GM21576 (cell line): Measurements from ENCODE around the gene DOCK4.
"Not testable (repeated sequence)": the region's sequence is repeated elsewhere in the genome, so short reads cannot be mapped to it uniquely, and the experiment has no call there.

Experiments used
- ATAC-seq: cut with Tn5 transposase; IDR thresholded peaks from one replicate; pipeline ENCODE4 v1.9.1; 2021; ENCODE audit warnings: mild to moderate bottlenecking, moderate library complexity; ENCODE audit not compliant: unreplicated experiment

Gene DOCK4

DNA sequence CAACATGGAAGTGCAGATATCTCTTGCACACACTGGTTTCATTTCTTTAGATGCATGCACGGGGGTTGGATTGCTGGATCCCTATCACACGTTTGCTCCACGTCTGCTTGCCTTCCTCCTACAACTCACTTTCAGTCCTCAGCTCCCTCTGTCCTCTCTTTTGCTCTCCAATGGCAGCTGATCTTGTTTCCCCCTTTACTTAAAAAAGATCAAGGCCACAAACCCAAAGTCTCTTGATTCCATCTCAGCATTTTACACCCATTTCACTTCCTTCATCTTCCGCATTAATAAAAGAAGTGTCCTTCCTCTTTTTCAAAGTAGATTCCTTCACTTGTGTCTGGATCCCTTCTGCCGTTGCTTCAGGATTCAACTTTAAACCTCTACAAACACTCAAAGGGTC is 245.2 kb downstream of the DOCK4 start:
- no peak for ATAC-seq

DNA sequence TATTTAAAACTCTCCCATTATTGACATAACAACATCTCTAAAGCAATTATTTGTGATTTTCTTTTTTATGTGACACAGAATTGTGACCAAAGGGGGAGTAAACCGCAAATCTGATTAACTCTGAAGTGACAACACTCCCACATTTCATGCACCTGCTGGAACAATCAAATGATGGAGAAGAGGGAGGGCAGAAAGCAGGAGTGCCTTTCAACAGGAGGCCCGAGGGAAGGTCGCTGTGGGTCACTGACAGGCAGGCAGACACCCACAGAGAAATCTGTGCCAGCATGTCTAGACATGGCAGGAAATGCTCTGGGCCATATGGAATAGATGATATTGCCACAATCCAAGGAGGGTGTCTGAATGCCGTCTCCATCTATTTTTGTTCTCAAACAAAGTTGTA is 247.3 kb downstream of the DOCK4 start:
- no peak for ATAC-seq

DNA sequence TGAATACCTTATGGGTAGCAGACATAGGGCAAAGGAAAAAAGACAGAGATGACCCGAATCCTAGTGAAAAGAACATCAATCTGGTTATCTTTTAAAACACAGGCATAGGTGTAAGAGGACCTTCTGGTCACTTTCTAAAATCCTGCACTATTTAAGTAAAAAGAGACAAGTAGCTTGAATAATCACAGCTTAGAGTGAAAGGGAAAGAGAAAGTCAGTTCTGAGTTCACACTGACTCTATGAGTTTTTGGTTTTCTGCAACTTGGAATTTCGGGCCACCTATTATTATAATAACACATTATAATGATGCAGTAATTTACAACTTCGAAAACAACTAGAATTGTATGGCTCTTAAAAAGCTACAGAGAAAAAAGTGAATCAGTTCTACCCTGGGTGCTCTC is 247.8 kb downstream of the DOCK4 start:
- ATAC-seq, result no peak

DNA sequence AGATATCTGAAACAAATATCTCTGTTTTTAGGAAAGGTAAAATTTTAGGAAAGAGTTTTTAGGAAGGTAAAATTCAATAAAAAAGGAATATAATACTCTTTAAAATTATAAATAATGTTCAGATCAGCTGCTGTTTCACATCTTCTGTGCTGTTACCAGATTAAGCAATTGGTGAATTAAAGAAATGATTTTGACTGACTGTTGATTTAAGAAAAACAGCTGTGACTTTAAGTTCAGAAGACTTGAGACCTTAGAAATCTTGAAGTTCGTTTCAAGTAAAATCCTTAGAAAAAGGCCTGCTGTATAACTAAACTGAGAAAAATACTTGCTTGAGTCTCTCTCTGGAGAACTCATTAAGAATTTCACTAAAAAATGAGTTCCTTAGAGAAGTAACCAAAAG is 250.6 kb downstream of the DOCK4 start:
- ATAC-seq, result no peak

DNA sequence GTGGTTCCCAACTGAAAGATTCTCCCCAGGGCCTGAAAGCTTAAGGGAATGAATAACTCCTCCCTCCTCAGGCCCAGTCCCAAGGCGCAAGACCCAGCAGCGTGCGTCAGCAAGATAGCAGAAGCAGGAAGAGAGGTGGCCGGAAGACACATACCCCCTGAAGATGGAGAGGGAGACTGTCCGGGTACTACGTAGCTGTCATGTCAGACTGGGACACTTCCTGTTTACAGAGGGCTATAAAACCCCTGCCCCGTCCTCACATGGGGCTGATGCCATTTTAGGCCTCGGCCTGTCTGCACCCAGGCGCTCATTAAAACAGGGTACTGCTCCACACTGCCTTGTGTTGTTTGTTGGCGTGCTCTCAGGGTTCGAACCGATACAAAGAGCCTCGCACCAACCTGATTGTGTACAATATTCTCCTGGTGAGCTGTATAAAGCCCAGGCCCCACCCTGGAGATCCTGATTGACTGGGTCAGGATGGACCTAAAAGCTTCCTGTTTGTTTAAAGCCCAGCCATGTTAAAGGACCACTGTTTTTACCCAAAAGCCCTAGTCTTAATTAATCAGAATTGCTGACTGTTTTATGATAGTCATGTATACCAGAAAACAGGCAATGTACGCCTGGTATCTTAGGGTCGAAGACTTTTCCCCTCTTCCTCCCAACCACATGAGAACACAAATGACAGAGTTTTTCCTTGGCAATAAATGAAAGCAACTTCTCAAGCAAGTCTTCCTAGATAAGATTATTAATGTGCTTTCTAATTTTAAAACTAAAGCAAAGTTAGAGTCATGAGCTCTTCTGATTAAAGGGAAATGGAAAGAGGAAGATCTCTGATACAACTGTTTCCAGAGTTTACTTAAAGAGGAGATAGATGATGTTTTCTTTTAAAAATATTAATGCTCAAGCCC is 251.5 kb downstream of the DOCK4 start:
- no peak for ATAC-seq

DNA sequence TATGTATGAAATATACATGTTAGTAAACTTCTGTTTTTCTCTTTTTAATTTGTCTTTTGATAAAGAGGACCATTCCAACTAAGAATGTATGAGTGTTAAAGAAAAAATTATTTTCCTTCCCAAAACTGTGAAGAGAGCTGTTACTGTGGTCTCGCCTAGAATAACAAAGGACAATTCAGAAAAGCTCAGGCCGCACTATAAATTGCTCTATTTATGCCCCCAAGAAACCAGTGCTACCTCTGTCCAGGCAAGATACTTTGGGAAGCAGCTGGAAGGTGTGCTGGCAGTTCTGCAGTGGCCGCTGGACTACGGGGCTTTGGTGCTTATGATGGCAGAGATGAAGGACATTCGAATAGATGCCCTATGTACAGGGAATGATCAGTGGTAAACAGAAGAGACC is 252.1 kb downstream of the DOCK4 start:
- no peak for ATAC-seq

DNA sequence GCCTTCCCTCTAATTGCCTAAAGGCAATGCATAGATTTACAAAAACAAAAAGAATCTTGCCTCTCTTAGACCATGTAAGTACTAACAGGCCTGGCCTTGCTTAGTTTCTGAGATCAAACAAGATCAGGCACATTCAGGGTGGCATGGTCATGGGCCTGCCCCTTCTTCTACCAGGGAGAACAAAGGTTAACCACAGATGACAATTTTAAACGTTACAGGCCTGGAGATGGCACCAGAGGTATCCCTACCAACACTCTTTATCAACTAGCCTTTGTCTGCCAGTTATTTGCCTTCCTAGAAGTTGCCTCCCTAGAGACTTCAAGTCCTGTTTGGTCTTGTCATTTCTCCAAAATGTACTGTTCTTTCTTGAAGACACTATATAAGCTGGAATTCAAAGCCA is 252.6 kb downstream of the DOCK4 start:
- peak; percentile 71 for ATAC-seq

DNA sequence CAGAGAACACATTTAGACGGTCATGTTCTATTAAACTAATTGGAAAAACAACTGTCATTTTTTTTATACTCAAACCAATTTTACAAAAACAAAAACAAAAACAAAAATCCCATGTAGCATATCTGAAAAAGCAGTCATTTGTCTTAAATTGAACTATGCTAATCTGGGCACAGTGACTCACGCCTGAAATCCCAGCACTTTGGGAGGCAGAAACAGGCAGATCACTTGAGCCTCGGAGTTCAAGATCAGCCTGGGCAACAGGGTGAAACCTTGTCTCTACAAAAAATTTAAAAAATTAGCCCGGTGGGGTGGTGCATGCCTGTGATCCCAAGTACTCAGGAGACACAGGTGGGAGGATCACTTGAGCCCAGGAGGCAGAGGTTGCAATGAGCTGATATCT is 253.4 kb downstream of the DOCK4 start:
- ATAC-seq, result no peak

DNA sequence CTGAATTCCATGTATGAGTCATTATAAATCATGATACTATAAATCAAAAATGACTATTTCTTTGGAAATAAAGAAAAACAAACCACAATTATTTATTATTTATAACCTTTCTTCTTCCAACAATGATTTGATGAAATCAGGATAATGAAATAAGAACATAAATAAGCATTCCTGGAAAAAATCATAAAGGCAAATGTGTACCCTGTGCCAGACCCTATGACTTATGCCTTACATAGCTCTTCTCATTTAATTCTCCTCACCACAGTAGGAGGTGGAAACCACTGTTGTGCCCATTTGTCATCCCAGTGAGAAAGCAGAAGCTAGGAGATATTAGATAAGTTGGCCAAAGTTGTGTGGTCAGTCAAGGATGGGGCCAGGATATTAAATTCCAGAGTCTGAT is 255.1 kb downstream of the DOCK4 start:
- no peak for ATAC-seq

DNA sequence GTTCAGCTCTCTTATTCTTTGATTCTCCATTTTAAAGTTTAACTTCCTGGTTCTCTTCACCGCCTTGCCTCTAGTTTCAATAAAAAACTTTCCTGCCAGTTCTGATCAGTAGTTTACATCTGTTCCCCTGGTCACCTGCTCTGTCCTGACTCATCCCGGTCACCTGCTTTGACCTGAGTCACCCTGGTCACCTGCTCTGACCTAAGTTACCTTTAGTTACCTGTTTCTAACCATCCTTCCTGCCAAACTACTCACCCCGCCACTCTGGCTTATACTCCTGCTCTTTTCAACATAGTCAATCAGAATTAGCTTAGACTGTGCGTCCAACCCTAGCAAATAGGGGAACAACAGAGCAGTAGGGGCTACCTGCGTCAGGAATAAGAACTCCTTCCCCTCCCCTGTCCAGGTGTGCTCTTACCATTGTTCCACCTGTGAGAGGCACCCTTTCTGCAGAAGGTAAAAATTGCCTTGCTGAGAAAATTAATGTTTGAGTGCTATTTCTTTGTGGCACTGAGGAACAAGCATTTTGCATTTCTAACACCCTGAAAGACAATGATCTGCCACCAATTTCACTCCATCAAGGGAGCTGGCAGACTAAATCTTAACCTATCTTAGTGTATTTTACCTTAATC is 263.6 kb downstream of the DOCK4 start:
- ATAC-seq, result no peak

DNA sequence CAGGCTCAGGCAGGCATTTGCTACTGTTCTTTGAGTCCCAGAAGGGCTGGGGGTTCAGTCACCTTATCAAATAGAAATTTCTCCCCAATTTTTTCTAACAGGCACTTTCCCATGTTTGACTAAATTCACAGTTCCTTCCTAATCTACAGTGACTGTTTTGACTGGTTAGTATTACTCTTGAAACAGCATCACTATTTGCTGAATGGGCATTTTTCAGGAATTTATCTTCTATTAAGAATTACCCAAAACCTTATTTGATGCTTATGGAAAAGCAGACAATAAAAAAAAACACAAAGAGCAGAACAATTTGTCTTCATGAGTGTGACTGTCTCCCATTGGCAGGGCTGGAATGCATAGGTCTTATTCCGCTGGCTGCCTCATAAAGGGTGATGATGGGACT is 269.0 kb downstream of the DOCK4 start:
- no peak for ATAC-seq

DNA sequence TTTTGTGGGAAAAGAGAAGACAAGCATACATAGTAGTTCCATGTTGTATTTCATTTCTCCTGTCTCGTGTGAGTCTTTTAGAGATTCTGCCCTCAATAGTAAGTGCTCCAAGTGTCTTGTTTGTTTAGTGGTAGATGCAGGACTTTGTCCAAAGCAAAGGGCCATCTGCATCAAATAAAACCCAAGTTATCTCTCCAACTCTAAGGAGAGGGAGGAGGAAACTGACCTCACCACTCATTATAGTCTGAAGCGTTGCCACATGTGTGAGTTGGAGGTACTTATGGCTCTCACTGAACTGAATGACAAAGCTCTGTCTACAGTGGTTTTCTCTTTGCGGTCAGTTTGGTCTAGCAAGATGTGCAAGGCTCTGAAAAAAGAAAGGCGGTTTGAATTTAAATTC is 272.6 kb downstream of the DOCK4 start:
- no peak for ATAC-seq

DNA sequence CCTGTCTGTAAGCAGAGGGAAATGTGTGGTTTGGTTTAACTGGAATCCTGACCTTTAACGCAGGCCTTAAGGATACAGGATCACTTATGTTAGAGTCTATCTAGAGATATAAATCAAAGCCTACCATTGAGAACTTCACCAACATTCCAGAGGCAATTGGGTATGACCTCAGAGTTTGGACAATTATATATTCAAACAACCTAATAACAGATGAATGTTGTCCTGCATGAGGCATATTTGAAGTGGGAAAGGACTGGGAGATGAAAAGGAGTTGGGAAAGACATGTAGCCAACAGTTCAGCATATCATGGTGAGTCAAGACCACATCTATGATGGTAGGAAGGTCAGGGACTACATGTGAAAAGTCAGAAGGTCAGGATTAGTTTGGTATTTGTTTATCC is 274.2 kb downstream of the DOCK4 start:
- no peak for ATAC-seq

DNA sequence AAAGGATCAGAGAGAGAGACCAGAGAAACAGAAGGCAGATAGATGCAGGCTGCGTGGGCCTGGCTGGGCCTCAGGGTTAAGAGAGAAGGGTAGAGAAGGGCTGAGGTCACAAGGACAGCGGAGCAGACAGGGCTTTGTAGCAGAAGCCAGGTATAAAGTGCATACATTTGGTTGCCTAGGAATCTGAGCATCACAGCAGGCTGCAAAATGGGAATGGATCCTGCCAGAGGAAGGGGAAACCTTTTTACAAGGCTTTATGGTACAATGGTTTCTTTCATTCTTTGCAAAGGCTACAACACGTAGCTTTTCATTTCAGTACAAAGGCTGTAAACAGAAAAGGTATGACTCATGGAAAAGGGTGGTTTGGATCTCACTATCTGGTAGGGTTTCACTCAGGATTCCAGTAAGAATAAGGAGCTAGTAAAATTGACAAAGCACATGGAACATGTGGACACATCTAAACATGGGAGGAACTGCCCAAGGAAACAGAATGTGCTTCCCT is 275.1 kb downstream of the DOCK4 start:
- ATAC-seq, result no peak

DNA sequence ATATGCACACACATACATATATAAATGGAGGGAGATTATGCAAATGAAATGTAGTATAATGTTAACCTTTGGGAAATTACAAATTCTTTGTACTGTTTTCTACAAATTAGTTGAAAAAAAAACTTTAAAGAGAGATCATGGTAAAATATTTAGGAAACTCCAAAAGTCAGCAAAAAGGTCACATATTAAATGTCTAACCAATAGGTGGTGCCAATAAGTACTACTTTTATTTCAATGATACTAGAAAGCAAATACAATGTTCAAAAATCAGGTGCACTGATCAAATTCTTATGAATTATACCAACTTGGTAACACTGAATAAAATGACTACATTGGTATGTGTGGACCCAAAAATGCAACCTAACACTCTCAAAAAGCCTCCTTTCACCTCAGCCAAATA is 276.9 kb downstream of the DOCK4 start:
- no peak for ATAC-seq

DNA sequence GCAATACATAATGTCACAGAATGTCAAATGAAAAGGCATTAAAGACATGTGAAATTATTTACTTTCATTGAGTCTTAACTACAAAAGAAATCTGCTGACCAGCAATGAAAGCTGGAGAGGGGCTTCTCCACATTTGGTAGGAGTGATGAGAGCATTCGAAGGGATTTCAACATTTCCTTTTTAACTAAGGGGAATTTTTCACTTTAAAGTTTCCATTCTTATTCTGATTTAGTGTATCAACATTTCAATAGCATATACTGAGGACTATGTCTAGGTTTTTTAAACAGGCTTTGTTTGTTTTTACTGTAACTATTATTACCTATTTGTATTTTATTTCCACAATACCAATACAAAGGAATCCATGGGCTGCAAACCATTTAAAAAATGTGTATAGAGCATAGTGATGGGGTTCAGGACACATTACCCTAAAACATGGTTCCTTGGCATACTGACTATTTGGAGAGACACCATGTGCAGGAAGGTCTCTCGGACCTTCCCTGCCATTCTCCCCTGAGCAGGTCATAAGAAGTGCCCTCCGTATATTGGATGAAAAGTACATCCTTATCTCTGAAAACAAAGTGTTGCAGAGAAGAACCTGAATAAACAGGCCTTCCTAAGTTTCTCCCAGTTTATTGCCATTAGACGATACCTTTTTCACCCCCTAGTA is 278.7 kb downstream of the DOCK4 start:
- no peak for ATAC-seq

DNA sequence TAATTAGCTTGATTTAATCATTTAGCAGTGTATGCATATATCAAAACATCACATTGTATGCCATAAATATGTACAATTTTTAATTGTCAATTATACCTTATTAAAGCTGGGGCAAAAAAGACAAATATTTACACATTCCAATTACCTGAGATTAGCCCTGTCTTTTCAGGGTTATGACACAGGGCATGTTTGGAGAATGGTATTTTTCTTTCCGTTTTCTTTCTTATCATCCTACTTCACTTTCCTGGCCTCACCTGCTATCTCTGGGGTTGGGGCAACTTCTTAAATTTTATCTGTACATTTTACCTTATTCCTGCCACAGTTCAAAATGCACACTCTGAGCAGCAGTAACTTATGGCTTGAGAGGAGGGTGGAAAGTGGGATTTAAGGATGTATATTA is 285.9 kb downstream of the DOCK4 start:
- ATAC-seq, result no peak

DNA sequence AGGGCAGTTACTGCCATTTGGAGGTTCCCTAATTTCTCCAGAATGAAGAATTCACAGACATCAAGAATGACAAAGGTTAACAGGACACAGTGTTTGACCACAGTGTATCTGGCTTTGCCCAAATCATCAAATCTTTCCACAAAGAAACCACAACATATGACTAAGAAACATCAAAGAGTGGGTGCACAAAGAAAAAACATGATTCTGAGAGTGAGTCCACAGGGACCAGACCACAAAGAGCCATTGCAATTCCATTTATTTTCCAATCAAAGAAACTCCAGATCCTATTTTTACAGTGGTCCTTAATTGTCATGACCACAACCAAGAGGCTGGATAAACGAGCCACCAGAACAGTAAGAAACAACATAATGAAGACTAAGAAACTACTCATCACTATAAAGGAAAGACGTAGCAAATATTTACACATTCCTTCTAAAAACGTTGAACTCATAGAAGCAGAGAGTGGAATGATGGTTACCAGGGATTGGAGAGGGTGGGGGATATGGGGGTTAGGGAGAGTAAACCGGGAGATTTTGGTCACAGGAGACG is 286.5 kb downstream of the DOCK4 start:
- no peak for ATAC-seq

DNA sequence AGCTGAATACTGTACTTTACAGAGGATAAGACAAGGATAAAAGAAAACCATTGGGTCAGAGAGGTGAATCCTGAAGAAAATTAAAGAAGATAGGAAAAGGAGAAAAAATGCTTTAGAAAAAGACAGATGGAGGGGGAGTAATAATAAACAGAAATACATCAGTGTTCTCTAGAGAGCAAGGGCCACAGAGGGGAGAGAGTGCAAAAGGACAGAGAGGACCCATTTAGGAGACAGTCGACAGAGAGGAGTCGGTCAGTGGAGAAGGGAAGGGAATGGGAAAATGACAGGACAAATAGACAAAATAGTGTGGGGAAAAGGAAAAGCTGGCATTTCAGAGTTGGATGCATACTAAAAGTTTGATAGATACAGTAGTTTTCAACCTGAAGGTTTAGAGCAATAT is 287.0 kb downstream of the DOCK4 start:
- ATAC-seq, result no peak

DNA sequence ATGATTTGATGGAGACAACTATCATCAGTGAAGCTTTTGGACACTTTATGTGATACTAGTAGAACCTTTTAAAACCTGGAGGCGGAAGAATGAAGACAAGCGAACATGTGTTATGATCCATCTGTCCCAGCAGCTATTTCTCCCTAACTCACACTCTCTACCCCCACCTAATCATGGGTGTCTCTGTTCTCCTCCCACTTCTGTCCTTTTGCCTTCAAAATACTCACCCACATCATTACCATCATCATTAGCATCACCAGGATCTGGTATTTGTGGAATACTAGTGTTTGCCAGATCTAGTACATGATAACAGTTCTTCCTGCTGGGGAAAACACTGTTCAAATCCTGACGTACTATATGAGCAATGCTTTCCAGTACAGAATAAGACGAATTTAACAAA is 287.7 kb downstream of the DOCK4 start:
- ATAC-seq, result no peak

DNA sequence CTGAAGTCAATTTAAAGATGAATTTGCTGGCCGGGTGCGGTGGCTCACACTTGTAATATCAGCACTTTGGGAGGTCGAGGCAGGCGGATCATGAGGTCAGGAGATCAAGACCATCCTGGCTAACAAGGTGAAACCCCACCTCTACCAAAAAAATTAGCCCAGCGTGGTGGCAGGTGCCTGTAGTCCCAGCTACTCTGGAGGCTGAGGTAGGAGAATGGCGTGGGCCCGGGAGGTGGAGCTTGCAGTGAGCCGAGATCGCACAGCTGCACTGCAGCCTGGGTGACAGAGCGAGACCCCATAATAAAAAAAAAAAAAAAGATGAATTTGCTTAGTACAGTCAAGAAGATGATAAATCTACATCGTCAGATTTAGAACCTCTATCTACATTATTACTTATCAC is 288.8 kb downstream of the DOCK4 start:
- ATAC-seq, result not testable (repeated sequence)

DNA sequence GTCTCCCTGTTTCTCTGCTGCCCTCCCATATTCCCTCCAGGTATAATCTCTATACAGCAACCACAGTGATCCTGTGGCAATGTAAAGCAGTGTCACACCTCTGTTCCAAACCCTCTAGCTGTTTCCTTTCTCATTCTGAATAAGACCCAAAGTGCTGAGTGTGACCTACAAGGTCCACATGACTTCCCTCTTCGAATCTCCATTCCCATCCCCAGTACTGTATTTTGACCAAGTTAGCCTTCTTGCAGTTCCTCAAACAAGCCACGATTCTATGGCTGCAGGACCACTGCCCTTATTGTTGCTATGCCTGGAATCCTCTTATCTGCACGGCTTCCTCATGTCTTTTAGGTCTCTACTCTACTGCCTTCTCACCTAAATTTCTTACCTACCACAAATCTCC is 291.9 kb downstream of the DOCK4 start:
- no peak for ATAC-seq
